GM21526 (cell line): Measurements from ENCODE around the gene IL1R2.

Source experiments
- ATAC-seq: cut with Tn5 transposase; IDR thresholded peaks from one replicate; pipeline ENCODE4 v1.9.1; 2021; ENCODE audit warnings: moderate library complexity; ENCODE audit not compliant: unreplicated experiment, low FRiP score

Gene IL1R2

DNA sequence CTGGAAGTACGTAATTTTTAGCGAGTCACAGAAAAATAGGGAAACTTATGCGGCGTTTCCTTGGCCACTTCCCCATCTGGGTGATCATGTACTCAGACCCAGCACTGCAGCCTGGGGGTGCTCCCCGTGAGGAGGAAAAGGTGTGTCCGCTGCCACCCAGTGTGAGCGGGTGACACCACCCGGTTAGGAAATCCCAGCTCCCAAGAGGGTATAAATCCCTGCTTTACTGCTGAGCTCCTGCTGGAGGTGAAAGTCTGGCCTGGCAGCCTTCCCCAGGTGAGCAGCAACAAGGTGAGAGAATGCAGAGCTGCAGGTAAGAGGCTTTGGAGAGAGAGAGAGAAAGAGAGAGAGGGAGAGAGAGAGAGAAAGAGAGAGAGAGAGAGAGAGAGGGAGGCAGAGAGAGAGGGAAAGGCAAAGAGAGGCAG is at the start of gene IL1R2:
TSS of gene IL1R2 (plus strand) at position 240 of the 425 bp plus-strand sequence. CDS start 16,616 bp downstream, outside the sequence.
- ATAC-seq: no peak

- ATAC-seq: no peak
These were observed 48.9 kb upstream of the IL1R2 start for GRCh38 chr2:101942851-101943250.

DNA sequence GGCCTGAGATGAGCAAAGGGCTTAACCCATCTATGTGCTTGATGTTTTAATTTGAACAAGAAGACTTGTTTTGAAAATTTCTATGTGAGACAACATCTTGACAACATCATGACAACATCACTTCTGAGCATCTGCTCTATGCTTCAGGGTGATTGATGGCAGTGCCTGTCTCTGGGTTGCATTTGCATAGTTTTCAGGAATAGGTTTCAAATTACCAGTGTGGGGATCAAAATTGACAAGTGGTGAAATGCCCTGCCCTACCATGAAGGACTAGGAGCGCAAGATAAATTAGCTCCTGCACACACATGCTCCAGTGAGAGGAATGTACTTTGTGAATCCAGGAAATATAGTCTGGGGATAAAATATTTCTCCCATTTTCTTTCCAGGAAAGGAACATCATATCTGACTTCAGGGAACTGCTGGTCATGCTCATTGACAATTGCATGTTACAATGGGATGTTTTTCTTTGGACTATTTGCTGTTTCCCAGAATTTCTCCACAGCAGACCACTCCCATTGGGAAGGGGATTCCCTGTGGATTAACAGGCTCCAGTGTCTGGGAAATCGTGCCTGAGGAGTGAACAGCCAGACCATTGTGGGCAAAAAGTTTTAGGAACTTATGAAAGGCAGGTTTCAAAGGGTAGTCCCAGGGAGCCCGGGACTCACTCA is 45.3 kb upstream of the IL1R2 start:
- ATAC-seq: no peak

GRCh38 chr2:101947374-101947773 is 44.4 kb upstream of the IL1R2 start:
- ATAC-seq: no peak

DNA sequence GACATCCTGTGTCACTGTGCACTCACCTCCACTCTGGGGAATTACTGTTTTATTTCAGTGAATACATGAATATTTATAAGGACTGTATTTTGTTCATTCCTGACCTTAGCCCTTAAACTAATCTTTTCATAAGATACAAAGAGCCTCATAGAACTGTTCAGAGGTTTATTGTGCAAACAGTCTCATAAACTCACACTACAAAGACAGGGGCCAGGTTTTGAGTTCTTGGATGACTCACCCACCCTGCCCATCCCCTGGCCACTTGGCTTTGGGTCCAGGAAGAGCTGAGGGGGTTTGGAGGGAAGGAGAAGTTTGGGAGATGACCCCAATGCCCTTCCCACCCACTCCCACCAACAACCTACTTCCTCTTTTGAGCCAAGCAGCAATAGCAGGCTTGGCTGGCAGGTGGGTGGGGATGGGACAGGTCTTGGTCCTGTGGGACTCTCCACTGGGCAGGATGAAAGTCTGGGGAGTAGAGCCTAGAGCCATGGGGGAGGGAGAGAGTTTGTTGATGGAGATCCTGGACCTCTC is 43.1 kb upstream of the IL1R2 start:
- ATAC-seq: no peak

GRCh38 chr2:101949304-101949703 is 42.5 kb upstream of the IL1R2 start:
- no peak for ATAC-seq

DNA sequence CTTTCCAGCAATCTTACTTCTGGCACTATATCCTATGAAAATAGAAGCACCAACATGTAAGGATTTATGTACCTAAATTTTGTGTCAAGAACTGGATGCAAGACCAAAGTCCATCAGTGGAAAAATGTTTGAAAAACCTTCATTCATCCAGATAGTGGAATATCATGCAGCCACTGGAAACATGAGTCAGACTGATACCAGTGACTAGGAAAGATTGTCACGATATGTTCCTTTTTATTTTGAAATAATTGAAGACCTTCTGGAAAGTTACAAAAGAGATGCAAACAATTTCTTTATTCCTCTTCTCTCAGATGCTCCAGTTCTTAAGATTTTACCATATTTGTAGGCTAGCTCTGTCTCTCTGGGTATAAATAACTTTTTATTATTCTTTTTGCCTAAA is 40.5 kb upstream of the IL1R2 start:
- ATAC-seq: no peak

DNA sequence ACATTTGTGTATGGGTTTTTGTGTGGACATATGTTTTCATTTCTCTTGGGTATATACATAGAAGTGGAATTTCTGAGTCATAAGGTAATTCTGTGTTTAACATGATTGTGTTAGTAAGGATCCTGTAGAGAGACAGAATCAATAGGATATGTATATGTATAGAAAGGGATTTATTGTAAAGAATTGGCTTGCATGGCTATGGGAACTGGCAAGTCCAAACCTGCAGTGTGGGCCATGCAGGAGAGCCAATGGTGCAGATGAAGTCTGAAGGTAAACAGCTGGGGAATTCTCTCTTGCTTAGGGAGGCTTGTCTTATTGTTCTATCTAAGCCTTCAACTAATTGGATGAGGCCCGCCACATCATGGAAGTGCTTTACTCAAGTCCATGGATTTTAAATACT is 39.2 kb upstream of the IL1R2 start:
- no peak for ATAC-seq

GRCh38 chr2:101956465-101957438 is 35.0 kb upstream of the IL1R2 start:
- ATAC-seq: no peak

DNA sequence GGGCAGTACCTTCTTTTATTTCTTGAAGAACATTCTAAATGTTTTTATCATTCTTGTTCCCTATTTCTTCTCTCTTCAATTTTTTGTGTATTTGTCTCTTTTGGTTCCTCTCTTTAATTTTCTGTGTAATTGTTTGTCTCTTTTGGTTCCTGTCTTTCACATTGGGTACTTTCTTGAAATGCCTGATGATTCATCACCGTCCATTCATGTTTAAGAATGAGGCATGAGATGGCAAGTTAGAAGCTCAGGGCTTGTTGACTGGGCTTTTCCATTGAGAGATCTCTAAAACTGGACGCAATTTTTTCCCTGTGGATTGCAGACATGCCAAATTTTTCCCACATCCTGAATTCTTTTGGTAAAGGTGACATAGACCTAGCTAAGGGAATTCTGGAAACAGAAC is 33.7 kb upstream of the IL1R2 start:
- ATAC-seq: no peak

GRCh38 chr2:101960819-101961337 is 30.9 kb upstream of the IL1R2 start:
- no peak for ATAC-seq

- no peak for ATAC-seq
These were observed 30.2 kb upstream of the IL1R2 start for GRCh38 chr2:101961338-101962191.

DNA sequence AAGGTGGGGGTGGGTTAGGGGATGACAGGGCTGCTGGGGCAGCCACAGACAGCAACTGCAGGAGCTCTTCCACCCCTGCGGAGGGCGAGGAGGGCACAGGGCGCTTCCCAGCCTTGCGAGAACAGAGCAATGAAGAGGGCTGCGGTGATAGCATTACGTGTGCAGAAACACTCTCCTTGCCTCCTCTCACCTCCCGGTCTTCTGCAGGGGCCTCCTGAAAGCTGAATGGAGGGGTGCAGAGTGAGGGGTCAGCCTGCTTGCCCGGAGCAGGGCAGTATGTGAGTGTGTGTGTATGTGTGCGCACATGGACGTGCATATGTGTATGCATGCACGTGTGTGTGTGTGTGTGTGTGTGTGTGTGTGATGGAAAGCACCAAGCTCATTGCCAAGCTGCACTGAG is 29.5 kb upstream of the IL1R2 start:
- no peak for ATAC-seq

DNA sequence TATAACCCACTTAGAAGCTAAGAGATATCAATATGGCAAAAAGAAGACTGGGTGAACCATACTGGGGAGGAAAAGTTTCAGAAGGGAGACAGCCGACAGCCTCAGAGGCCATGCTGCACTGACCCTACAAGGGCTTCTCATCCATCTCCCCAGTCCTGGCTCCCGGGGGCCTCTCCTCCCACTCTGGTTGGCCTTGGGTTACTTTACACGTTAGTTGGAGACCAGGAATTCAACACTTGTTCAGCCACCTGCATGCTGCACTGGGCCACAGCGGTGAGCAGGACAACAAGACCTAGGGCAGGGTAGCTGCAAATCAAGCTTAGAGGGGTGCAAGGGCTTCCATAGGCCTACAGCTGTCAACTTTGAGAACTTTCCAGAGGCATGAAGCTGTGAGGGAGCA is 28.6 kb upstream of the IL1R2 start:
- no peak for ATAC-seq

DNA sequence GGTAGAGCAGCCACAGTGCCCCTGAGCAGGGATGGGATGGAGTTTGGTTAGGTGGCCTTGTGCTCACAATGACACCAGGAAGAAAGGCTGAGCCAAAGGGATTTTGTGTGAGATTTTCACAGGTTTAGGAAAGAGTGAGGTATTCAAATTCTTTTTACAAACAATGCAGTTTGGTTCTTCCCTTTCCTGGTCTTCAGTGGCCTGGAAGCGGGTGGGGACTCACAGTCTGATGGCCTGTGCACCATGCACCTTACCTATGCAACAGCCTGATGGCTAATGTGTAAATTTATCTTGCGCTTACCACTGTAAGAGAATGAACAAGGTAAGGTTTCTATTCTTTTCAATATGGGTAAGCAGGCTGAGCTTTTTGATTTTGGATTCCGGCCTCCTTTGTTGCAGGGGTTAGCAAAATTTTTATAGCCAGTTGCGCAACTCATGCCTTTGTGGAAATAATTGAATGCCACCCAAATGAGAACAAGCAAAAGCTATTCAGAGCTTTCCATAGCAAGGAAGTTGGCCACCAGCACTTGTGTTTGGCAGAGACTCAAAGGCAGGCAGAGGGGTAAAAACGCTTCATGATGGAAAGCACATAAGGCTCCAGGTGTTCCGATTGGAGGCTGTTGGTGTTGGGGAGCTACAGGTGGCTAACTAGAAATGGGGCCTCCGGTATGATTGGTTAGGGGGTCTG is 23.8 kb upstream of the IL1R2 start:
- no peak for ATAC-seq

GRCh38 chr2:101969723-101970122 is 22.0 kb upstream of the IL1R2 start:
- no peak for ATAC-seq

DNA sequence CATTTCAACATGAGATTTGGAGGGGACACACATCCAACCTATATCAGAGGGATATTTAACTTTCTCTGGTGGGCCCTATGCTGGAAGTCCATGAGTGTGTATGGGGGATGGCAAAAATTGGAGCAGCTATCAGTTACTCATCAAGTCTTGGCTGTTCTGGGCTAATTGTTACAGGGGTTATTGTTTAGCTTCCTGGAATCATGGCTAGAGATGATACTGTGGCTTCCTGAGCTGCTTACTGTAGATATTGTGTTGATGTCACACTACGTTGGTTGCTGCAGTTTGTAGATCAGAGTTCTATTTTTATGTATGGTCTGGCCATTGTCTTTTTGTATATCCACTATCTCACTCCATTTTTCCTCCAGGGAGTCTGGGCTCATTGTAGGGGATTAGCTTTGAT is 20.9 kb upstream of the IL1R2 start:
- no peak for ATAC-seq

DNA sequence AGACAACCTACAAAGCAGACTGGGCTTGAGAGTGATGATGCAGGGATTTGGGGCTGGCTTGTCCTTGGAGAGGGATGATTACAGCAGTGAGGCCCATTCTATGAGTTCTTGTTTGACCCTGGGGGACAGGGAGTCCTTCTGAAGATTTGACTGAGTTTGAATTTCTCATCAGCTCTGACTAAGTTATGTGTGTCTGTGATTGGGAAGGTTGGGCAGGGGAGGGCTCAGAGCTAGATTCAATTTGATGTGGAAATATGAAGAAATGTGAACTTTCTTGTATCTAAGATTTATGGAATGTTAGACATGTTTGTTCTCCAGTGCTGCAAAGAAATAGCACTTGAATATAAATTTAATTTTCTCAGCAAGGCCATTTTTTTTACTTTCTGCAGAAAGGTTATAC is 19.9 kb upstream of the IL1R2 start:
- no peak for ATAC-seq

GRCh38 chr2:101972621-101973434 is 18.9 kb upstream of the IL1R2 start:
- ATAC-seq: no peak
